Neural cell (in vitro differentiated cells): ENCODE results near the gene TLE1. TPM values are rescaled to one million over a fixed set of nuclear protein-coding genes. Genes with fewer than 3 reads are reported as not detected.

Experiments used
- H2AFZ ChIP-seq: fragments of 200-600, 300-800 bp; sonication (generic), shearing (Covaris generic); 2 replicates; pipeline ENCODE4 v1.6.0; 2014; ENCODE audit warnings: low read depth, mild to moderate bottlenecking, antibody characterized with exemption, low read length, moderate library complexity
- H3F3A ChIP-seq: fragments of 200-600 bp; shearing (Covaris generic); 2 replicates; pipeline ENCODE4 v1.6.1; 2016; ENCODE audit warnings: mild to moderate bottlenecking, moderate library complexity, mixed read lengths, antibody characterized with exemption, low read length; ENCODE audit not compliant: insufficient read depth, poor library complexity, severe bottlenecking
- H3K27ac ChIP-seq: fragments of 200-600, 300-800 bp; sonication (generic), shearing (Covaris generic); 2 replicates; pipeline ENCODE4 v1.5.1; 2014; ENCODE audit warnings: mild to moderate bottlenecking, low read length, moderate library complexity
- H3K27me3 ChIP-seq: fragments of 300-800, 200-600 bp; sonication (generic), shearing (Covaris generic); 2 replicates; pipeline ENCODE4 v1.6.0; 2014; ENCODE audit warnings: mild to moderate bottlenecking, low read depth, low read length, moderate library complexity; ENCODE audit not compliant: insufficient read depth
- H3K36me3 ChIP-seq: fragments of 300-800, 200-600 bp; sonication (generic), shearing (Covaris generic); 2 replicates; pipeline ENCODE4 v1.5.1; 2014; ENCODE audit warnings: mild to moderate bottlenecking, antibody characterized with exemption, low read length, moderate library complexity; ENCODE audit not compliant: insufficient read depth
- H3K4me2 ChIP-seq: fragments of 300-800, 200-600 bp; sonication (generic), shearing (Covaris generic); 2 replicates; pipeline ENCODE4 v1.6.0; 2014; ENCODE audit warnings: mild to moderate bottlenecking, low read length
- H3K4me3 ChIP-seq: fragments of 300-800, 200-600 bp; sonication (generic), shearing (Covaris generic); 2 replicates; pipeline ENCODE4 v1.5.1; 2014; ENCODE audit warnings: mild to moderate bottlenecking, low read length, moderate library complexity
- H3K79me2 ChIP-seq: fragments of 200-600 bp; shearing (Covaris generic); replicated peaks from 2 replicates; pipeline ENCODE4 v1.6.0; 2014; ENCODE audit warnings: mild to moderate bottlenecking, low read length, moderate library complexity; ENCODE audit not compliant: insufficient read depth
- H3K9ac ChIP-seq: fragments of 300-800, 200-600 bp; sonication (generic), shearing (Covaris generic); 2 replicates; pipeline ENCODE4 v1.6.1; 2016; ENCODE audit warnings: mild to moderate bottlenecking, low read length, mixed read lengths
- H3K9me2 ChIP-seq: fragments of 200-600 bp; shearing (Covaris generic); 2 replicates; pipeline ENCODE4 v1.6.1; 2016; ENCODE audit warnings: mild to moderate bottlenecking, low read length, mixed read lengths; ENCODE audit not compliant: insufficient read depth
- H3K9me3 ChIP-seq: fragments of 200-600, 300-800 bp; sonication (generic), shearing (Covaris generic); 2 replicates; pipeline ENCODE4 v1.6.1; 2016; ENCODE audit warnings: mild to moderate bottlenecking, mixed run types, low read length, moderate library complexity, mixed read lengths
- H4K20me1 ChIP-seq: fragments of 200-600 bp; shearing (Covaris generic); 2 replicates; pipeline ENCODE4 v1.6.1; 2016; ENCODE audit warnings: mild to moderate bottlenecking, mixed run types; ENCODE audit not compliant: insufficient read depth
- CTCF ChIP-seq: fragments of 450-650 bp; IDR thresholded peaks from 2 replicates; pipeline ENCODE4 v1.5.1; 2014; ENCODE audit warnings: antibody characterized with exemption, mild to moderate bottlenecking, moderate library complexity; ENCODE audit not compliant: poor library complexity, severe bottlenecking
- EP300 ChIP-seq: fragments of 450-650 bp; conservative IDR thresholded peaks from 2 replicates; pipeline ENCODE4 v1.6.1; 2014; ENCODE audit warnings: antibody characterized with exemption, mild to moderate bottlenecking, moderate library complexity; ENCODE audit not compliant: poor library complexity, severe bottlenecking
- EZH2 ChIP-seq: fragments of 200-600, 300-800 bp; shearing (Covaris generic), sonication (generic); IDR thresholded peaks from 2 replicates; pipeline ENCODE4 v1.6.1; 2014; ENCODE audit warnings: antibody characterized with exemption, low read length, borderline replicate concordance, mild to moderate bottlenecking; ENCODE audit not compliant: insufficient read depth, poor library complexity, severe bottlenecking
- MXI1 ChIP-seq: fragments of 450-650 bp; conservative IDR thresholded peaks from 2 replicates; pipeline ENCODE4 v1.6.1; 2014; ENCODE audit warnings: antibody characterized with exemption, mild to moderate bottlenecking; ENCODE audit not compliant: poor library complexity, severe bottlenecking
- POLR2AphosphoS5 ChIP-seq: IDR thresholded peaks from 2 replicates; pipeline ENCODE4 v1.6.1; 2012
- RAD21 ChIP-seq: fragments of 450-650 bp; conservative IDR thresholded peaks from 2 replicates; pipeline ENCODE4 v1.6.1; 2014; ENCODE audit warnings: antibody characterized with exemption, mild to moderate bottlenecking, moderate library complexity
- SMC3 ChIP-seq: fragments of 450-650 bp; conservative IDR thresholded peaks from 2 replicates; pipeline ENCODE4 v1.6.1; 2014; ENCODE audit warnings: antibody characterized with exemption, mild to moderate bottlenecking, moderate library complexity; ENCODE audit not compliant: poor library complexity
- TAF1 ChIP-seq: IDR thresholded peaks from 2 replicates; pipeline ENCODE4 v1.6.1; 2012; ENCODE audit warnings: low read depth
- polyA plus RNA-seq: library from polyadenylated mRNA; depleted of rRNA; stranded (reverse); fragments of >200 nt; gene quantifications from 2 replicates; pipeline ENCODE4 v1.2.3, GENCODE V29; 2014
- TF ChIP-seq, protein P1 (sequence below): IDR thresholded peaks from 2 replicates; pipeline ENCODE4 v1.6.1; 2012; ENCODE audit warnings: borderline replicate concordance

The TLE1 gene
- polyA plus RNA-seq, 1 donor from 2014 or later: 93.6 TPM

GRCh38 chr9:81600631-81601030, 88.7 kb downstream of the TLE1 start:
- no peak overlapping the region for H3K4me3 ChIP-seq
- no peak overlapping the region for H3K27ac ChIP-seq
- H4K20me1 ChIP-seq: no peaks in the 10 kb centered on the region
- H3K79me2 ChIP-seq: peaks cover 5% of the 10 kb centered on the region
- no peak overlapping the region for H3K4me2 ChIP-seq
- H3F3A ChIP-seq: peaks cover 3% of the 10 kb centered on the region
- H2AFZ ChIP-seq: no peak overlapping the region
- no peaks in the 10 kb centered on the region for H3K9me3 ChIP-seq
- H3K9ac ChIP-seq: no peak overlapping the region
- no peaks in the 10 kb centered on the region for H3K36me3 ChIP-seq
- H3K9me2 ChIP-seq: no peaks in the 10 kb centered on the region
- TF ChIP-seq MXI1 (no peak), TAF1 (no peak), EP300 (no peak), POLR2AphosphoS5 (no peak), CTCF (no peak), RAD21 (no peak), EZH2 (no peak), SMC3 (no peak)
- TF ChIP-seq, protein P1, sequence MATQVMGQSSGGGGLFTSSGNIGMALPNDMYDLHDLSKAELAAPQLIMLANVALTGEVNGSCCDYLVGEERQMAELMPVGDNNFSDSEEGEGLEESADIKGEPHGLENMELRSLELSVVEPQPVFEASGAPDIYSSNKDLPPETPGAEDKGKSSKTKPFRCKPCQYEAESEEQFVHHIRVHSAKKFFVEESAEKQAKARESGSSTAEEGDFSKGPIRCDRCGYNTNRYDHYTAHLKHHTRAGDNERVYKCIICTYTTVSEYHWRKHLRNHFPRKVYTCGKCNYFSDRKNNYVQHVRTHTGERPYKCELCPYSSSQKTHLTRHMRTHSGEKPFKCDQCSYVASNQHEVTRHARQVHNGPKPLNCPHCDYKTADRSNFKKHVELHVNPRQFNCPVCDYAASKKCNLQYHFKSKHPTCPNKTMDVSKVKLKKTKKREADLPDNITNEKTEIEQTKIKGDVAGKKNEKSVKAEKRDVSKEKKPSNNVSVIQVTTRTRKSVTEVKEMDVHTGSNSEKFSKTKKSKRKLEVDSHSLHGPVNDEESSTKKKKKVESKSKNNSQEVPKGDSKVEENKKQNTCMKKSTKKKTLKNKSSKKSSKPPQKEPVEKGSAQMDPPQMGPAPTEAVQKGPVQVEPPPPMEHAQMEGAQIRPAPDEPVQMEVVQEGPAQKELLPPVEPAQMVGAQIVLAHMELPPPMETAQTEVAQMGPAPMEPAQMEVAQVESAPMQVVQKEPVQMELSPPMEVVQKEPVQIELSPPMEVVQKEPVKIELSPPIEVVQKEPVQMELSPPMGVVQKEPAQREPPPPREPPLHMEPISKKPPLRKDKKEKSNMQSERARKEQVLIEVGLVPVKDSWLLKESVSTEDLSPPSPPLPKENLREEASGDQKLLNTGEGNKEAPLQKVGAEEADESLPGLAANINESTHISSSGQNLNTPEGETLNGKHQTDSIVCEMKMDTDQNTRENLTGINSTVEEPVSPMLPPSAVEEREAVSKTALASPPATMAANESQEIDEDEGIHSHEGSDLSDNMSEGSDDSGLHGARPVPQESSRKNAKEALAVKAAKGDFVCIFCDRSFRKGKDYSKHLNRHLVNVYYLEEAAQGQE: no peak
- no peaks in the 10 kb centered on the region for H3K27me3 ChIP-seq

- peaks cover 5% of the 10 kb centered on the region for H3K79me2 ChIP-seq
Measured at GRCh38 chr9:81599837-81600236, 89.5 kb downstream of the TLE1 start.

More at GRCh38 chr9:81599837-81600236, 89.5 kb downstream of the TLE1 start:
- Histone ChIP-seq H3K9ac (no peak overlapping the region), H3K4me2 (no peak overlapping the region), H3K36me3 (no peaks in the 10 kb centered on the region), H3K9me2 (no peaks in the 10 kb centered on the region), H3K27me3 (no peaks in the 10 kb centered on the region), H3K27ac (no peak overlapping the region), H2AFZ (no peak overlapping the region), H3K4me3 (no peak overlapping the region), H3K9me3 (no peaks in the 10 kb centered on the region), H4K20me1 (no peaks in the 10 kb centered on the region), H3F3A (peaks cover 4% of the 10 kb centered on the region)
- TF ChIP-seq CTCF (no peak), MXI1 (no peak), SMC3 (no peak), RAD21 (no peak), EZH2 (no peak), TAF1 (no peak), EP300 (no peak), POLR2AphosphoS5 (no peak)
- TF ChIP-seq, protein P1: no peak
